SK-N-SH treated with all-trans-retinoic acid at 6 μM for 48 hours (cell line): Measurements from ENCODE around the gene NFE2L1.
A peak's percentile ranks its signal among the peaks of the same experiment; 100 is the strongest.

Source experiments
- ATAC-seq: fragments of 200-7000 bp; cut with Tn5 transposase; 3 replicates; pipeline ENCODE4 v1.9.1; 2020; ENCODE audit warnings: mild to moderate bottlenecking, moderate library complexity
- ARNTL ChIP-seq: fragments of 450-650 bp; formaldehyde crosslinking; IDR thresholded peaks from 2 replicates; pipeline ENCODE4 v1.5.0; 2020; ENCODE audit warnings: low read depth, mild to moderate bottlenecking, moderate library complexity, borderline replicate concordance
- BACH2 ChIP-seq: fragments of 250-450 bp; sonication (Bioruptor Pico); IDR thresholded peaks from 2 replicates; pipeline ENCODE4 v1.9.0; 2021; ENCODE audit warnings: mild to moderate bottlenecking, borderline replicate concordance
- CREB5 ChIP-seq: fragments of 250-450 bp; sonication (Bioruptor Pico); IDR thresholded peaks from 2 replicates; pipeline ENCODE4 v1.5.1; 2020; ENCODE audit warnings: low read depth, mild to moderate bottlenecking, moderate library complexity
- CSDC2 ChIP-seq: fragments of 250-450 bp; sonication (Bioruptor Pico); IDR thresholded peaks from 2 replicates; pipeline ENCODE4 v1.5.0; 2020; ENCODE audit warnings: mild to moderate bottlenecking, moderate library complexity
- CSRNP3 ChIP-seq: fragments of 250-450 bp; sonication (Bioruptor Pico); IDR thresholded peaks from 2 replicates; pipeline ENCODE4 v1.5.1; 2021; ENCODE audit warnings: mild to moderate bottlenecking, moderate library complexity
- ESRRG ChIP-seq: fragments of 250-450 bp; sonication (Bioruptor Pico); IDR thresholded peaks from 2 replicates; pipeline ENCODE4 v1.6.1; 2021; ENCODE audit warnings: mild to moderate bottlenecking
- GLIS3 ChIP-seq: fragments of 250-450 bp; sonication (Bioruptor Pico); IDR thresholded peaks from 2 replicates; pipeline ENCODE4 v1.5.0; 2020; ENCODE audit warnings: mild to moderate bottlenecking, moderate library complexity
- ISL1 ChIP-seq: fragments of 250-450 bp; sonication (Bioruptor Pico); IDR thresholded peaks from 2 replicates; pipeline ENCODE4 v2.1.2; 2022; ENCODE audit warnings: mild to moderate bottlenecking, moderate library complexity
- OSR1 ChIP-seq: fragments of 250-450 bp; sonication (Bioruptor Pico); IDR thresholded peaks from 2 replicates; pipeline ENCODE4 v1.8.0; 2022; ENCODE audit warnings: moderate library complexity, mild to moderate bottlenecking, inconsistent platforms
- PATZ1 ChIP-seq: fragments of 250-450 bp; sonication (Bioruptor Pico); IDR thresholded peaks from 2 replicates; pipeline ENCODE4 v1.8.0; 2020; ENCODE audit warnings: mild to moderate bottlenecking, moderate library complexity, borderline replicate concordance
- POU6F1 ChIP-seq: fragments of 250-450 bp; sonication (Bioruptor Pico); IDR thresholded peaks from 2 replicates; pipeline ENCODE4 v1.8.0; 2021; ENCODE audit warnings: low read depth, mild to moderate bottlenecking, moderate library complexity, borderline replicate concordance
- PPARA ChIP-seq: fragments of 250-450 bp; sonication (Bioruptor Pico); IDR thresholded peaks from 2 replicates; pipeline ENCODE4 v1.5.0; 2020; ENCODE audit warnings: mild to moderate bottlenecking, borderline replicate concordance
- RARB ChIP-seq: fragments of 250-450 bp; sonication (Bioruptor Pico); IDR thresholded peaks from 2 replicates; pipeline ENCODE4 v1.8.0; 2021; ENCODE audit warnings: mild to moderate bottlenecking, moderate library complexity
- TCF4 ChIP-seq: fragments of 250-450 bp; sonication (Bioruptor Pico); IDR thresholded peaks from 2 replicates; pipeline ENCODE4 v1.8.0; 2021; ENCODE audit warnings: mild to moderate bottlenecking, moderate library complexity, borderline replicate concordance
- TOX ChIP-seq: fragments of 250-450 bp; sonication (Bioruptor Pico); IDR thresholded peaks from 2 replicates; pipeline ENCODE4 v1.8.0; 2021; ENCODE audit warnings: mild to moderate bottlenecking, moderate library complexity, borderline replicate concordance
- TSHZ2 ChIP-seq: fragments of 250-450 bp; sonication (Bioruptor Pico); IDR thresholded peaks from 2 replicates; pipeline ENCODE4 v1.5.0; 2020; ENCODE audit warnings: mild to moderate bottlenecking, moderate library complexity
- ZC3H10 ChIP-seq: fragments of 250-450 bp; sonication (Bioruptor Pico); IDR thresholded peaks from 2 replicates; pipeline ENCODE4 v1.5.1; 2021; ENCODE audit warnings: mild to moderate bottlenecking, moderate library complexity
- ZFP3 ChIP-seq: fragments of 250-450 bp; sonication (Bioruptor Pico); IDR thresholded peaks from 2 replicates; pipeline ENCODE4 v1.5.0; 2020; ENCODE audit warnings: mild to moderate bottlenecking, moderate library complexity
- ZNF565 ChIP-seq: fragments of 450-650 bp; formaldehyde crosslinking; conservative IDR thresholded peaks from 2 replicates; pipeline ENCODE4 v1.5.0; 2020; ENCODE audit warnings: low read depth, mild to moderate bottlenecking, moderate library complexity
- ZNF70 ChIP-seq: fragments of 450-650 bp; formaldehyde crosslinking; IDR thresholded peaks from 2 replicates; pipeline ENCODE4 v1.5.0; 2020; ENCODE audit warnings: mild to moderate bottlenecking, moderate library complexity
- ZNF8 ChIP-seq: fragments of 450-650 bp; formaldehyde crosslinking; IDR thresholded peaks from 2 replicates; pipeline ENCODE4 v1.5.0; 2020; ENCODE audit warnings: mild to moderate bottlenecking, moderate library complexity

The NFE2L1 gene

GRCh38 chr17:48010193-48010592, 38.0 kb upstream of the NFE2L1 start:
- no peak for ATAC-seq
- TF ChIP-seq ESRRG (CRISPR knock-in tag) (no peak), ZFP3 (no peak), CSRNP3 (CRISPR knock-in tag) (no peak), ZNF565 (no peak), CSDC2 (CRISPR knock-in tag) (no peak), GLIS3 (no peak), ARNTL (no peak), POU6F1 (CRISPR knock-in tag) (no peak), OSR1 (no peak), ISL1 (CRISPR knock-in tag) (no peak), ZC3H10 (CRISPR knock-in tag) (no peak), PPARA (no peak), BACH2 (CRISPR knock-in tag) (no peak), ZNF70 (CRISPR knock-in tag) (no peak), CREB5 (no peak), TSHZ2 (CRISPR knock-in tag) (no peak), TCF4 (CRISPR knock-in tag) (no peak), RARB (CRISPR knock-in tag) (no peak)

GRCh38 chr17:48011405-48012150, 36.6 kb upstream of the NFE2L1 start:
- ATAC-seq = peak; percentile 79
- TF ChIP-seq TSHZ2 (CRISPR knock-in tag) (peak; percentile 53), TOX (CRISPR knock-in tag) (no peak), ZNF70 (CRISPR knock-in tag) (no peak), BACH2 (CRISPR knock-in tag) (0 out of 2 replicates have a peak, but pooled peaks have one; percentile 13)

GRCh38 chr17:48012151-48012520, 36.0 kb upstream of the NFE2L1 start:
- TF ChIP-seq TCF4 (CRISPR knock-in tag) (peak; percentile 71; the same call in 1 of the 2 replicates), PPARA (no peak), ZNF8 (0 out of 2 replicates have a peak, but pooled peaks have one; percentile 2), TSHZ2 (CRISPR knock-in tag) (peak; percentile 38; the same call in 1 of the 2 replicates), PATZ1 (CRISPR knock-in tag) (peak; percentile 74; the same call in 1 of the 2 replicates)
- TF ChIP-seq, all 23 proteins: peak for 4
- ATAC-seq = peak; percentile 62
